Keratinocyte (primary cell): Measurements from ENCODE around the gene CHMP2A. TPM values are rescaled to one million over a fixed set of nuclear protein-coding genes. Genes with fewer than 3 reads are reported as not detected.

Source experiments
- DNase-seq: peaks from one replicate; pipeline ENCODE4 v3.0.0-alpha.2; 2011; ENCODE audit warnings: low read depth, missing footprints, low spot score
- FAIRE-seq: peaks from 2 replicates; lab custom pipeline; 2011; peaks lifted over from hg19 to GRCh38; lab: Jason Lieb, UNC
- H2AFZ ChIP-seq: 2 replicates; pipeline ENCODE4 v1.6.0; 2012; ENCODE audit warnings: low read length, control low read depth, inconsistent platforms; ENCODE audit not compliant: control insufficient read depth
- H3K27ac ChIP-seq: 2 replicates; pipeline ENCODE4 v1.5.1; 2011; ENCODE audit warnings: low read length; ENCODE audit not compliant: control insufficient read depth, insufficient read depth
- H3K27me3 ChIP-seq: 3 replicates; pipeline ENCODE4 v1.6.0; 2011; ENCODE audit warnings: low read length; ENCODE audit not compliant: control insufficient read depth, insufficient read depth; ENCODE audit errors: extremely low read depth
- H3K36me3 ChIP-seq, 2 experiments: 2 replicates in 1 of 2; 3 replicates in 1 of 2; pipeline ENCODE4 v1.5.1; 2011; ENCODE audit warnings: low read length in 2 of 2, mild to moderate bottlenecking in 1 of 2; ENCODE audit not compliant: control insufficient read depth in 2 of 2, insufficient read depth in 2 of 2; ENCODE audit errors: extremely low read depth in 1 of 2
- H3K4me1 ChIP-seq: 3 replicates; pipeline ENCODE4 v1.5.1; 2011; ENCODE audit warnings: low read length; ENCODE audit not compliant: control insufficient read depth, insufficient read depth; ENCODE audit errors: extremely low read depth
- H3K4me2 ChIP-seq: 3 replicates; pipeline ENCODE4 v1.6.0; 2011; ENCODE audit warnings: low read depth, low read length; ENCODE audit not compliant: control insufficient read depth, insufficient read depth; ENCODE audit errors: extremely low read depth
- H3K4me3 ChIP-seq, 3 experiments: fragments of 200-600 bp in 1 of 3; sonication (generic) in 1 of 3; 2 replicates in 2 of 3; 3 replicates in 1 of 3; pipeline ENCODE4 v1.5.1; 2011 to 2016; ENCODE audit warnings: low read length in 3 of 3, mild to moderate bottlenecking in 3 of 3, control low read depth in 2 of 3, inconsistent platforms in 1 of 3, low read depth in 1 of 3, mixed read lengths in 1 of 3, mixed run types in 1 of 3, moderate library complexity in 1 of 3; ENCODE audit not compliant: control insufficient read depth in 2 of 3, insufficient read depth in 2 of 3; ENCODE audit errors: extremely low read depth in 1 of 3
- H3K79me2 ChIP-seq: 2 replicates; pipeline ENCODE4 v1.6.0; 2012; ENCODE audit warnings: low read length; ENCODE audit not compliant: control insufficient read depth, insufficient read depth
- H3K9ac ChIP-seq: 3 replicates; pipeline ENCODE4 v1.6.0; 2011; ENCODE audit warnings: low read length; ENCODE audit not compliant: control insufficient read depth, insufficient read depth; ENCODE audit errors: extremely low read depth
- H3K9me1 ChIP-seq: 3 replicates; pipeline ENCODE4 v1.6.0; 2011; ENCODE audit warnings: low read length; ENCODE audit not compliant: control insufficient read depth, insufficient read depth; ENCODE audit errors: extremely low read depth
- H3K9me3 ChIP-seq: 2 replicates; pipeline ENCODE4 v1.5.1; 2012; ENCODE audit warnings: low read depth, low read length; ENCODE audit not compliant: control insufficient read depth
- H4K20me1 ChIP-seq: 3 replicates; pipeline ENCODE4 v1.6.0; 2011; ENCODE audit warnings: low read length; ENCODE audit not compliant: control insufficient read depth, insufficient read depth; ENCODE audit errors: extremely low read depth
- CTCF ChIP-seq, 3 experiments: IDR thresholded peaks in 1 of 3; conservative IDR thresholded peaks in 1 of 3; optimal IDR thresholded peaks in 1 of 3; 2 replicates in 2 of 3; 3 replicates in 1 of 3; pipeline versions ENCODE3 to v1.5.1; 2011; ENCODE audit warnings: low read length in 3 of 3, mild to moderate bottlenecking in 3 of 3, moderate library complexity in 2 of 3, control low read depth in 1 of 3, inconsistent platforms in 1 of 3; ENCODE audit not compliant: insufficient read depth in 2 of 3; ENCODE audit errors: extremely low read depth in 1 of 3
- EZH2 ChIP-seq: IDR thresholded peaks from one replicate; pipeline ENCODE4 v1.6.1; 2012; ENCODE audit warnings: inconsistent platforms, mild to moderate bottlenecking, low read length, moderate library complexity
- dilution Hi-C: fragments of 300-500 bp; cut with MboI; formaldehyde crosslinking; loops from one replicate; pipeline ENCODE4 v1.7.0; 2020; ENCODE audit warnings: low sequenced_read_pairs; ENCODE audit not compliant: extremely low pct_ligation_motif_present
- polyA plus RNA-seq, 5 experiments: library from polyadenylated mRNA; depleted of rRNA in 3 of 5; stranded (reverse) in 3 of 5; stranded (forward) in 1 of 5; unstranded in 1 of 5; fragments of >200 nt; gene quantifications; 1 replicate in 1 of 5; 2 replicates in 3 of 5; 3 replicates in 1 of 5; pipeline versions ENCODE4 v1.2.1 to v1.2.3, GENCODE V29; 2011 to 2012; ENCODE audit warnings: missing spikeins in 2 of 5, low read depth in 1 of 5, low replicate concordance in 1 of 5

The CHMP2A gene
- polyA plus RNA-seq, 1 donor (not counting 4 experiments of a cell fraction or from before 2014, with no cell fraction given), result 115 TPM

- Histone ChIP-seq H4K20me1 (no peaks in the 10 kb centered on the region), H2AFZ (peak within 1 kb of the TSS; percentile 90), H3K4me3 (peak within 1 kb of the TSS; percentile 72 to 81 (median 74)), H3K9me1 (no peaks in the 10 kb centered on the region), H3K36me3 (peaks cover 11 to 17% of the 10 kb centered on the region in 2 experiments), H3K79me2 (peaks cover 14% of the 10 kb centered on the region), H3K4me1 (peaks cover 13% of the 10 kb centered on the region), H3K27ac (peak within 1 kb of the TSS; percentile 96), H3K9ac (peak within 1 kb of the TSS; percentile 96), H3K27me3 (no peaks in the 10 kb centered on the region), H3K9me3 (no peaks in the 10 kb centered on the region), H3K4me2 (peak within 1 kb of the TSS; percentile 92)
- peak; percentile 73 for FAIRE-seq
- DNase-seq, result peak; percentile 99
- dilution Hi-C loops, result no loop called here
- TF ChIP-seq CTCF (optimal IDR thresholded peaks at IDR 0.05 in 1 of 3, IDR thresholded peaks at IDR 0.05 in 1 of 3, conservative IDR thresholded peaks at IDR 0.05 in 1 of 3; ENCODE audit: extremely low read depth in 1 of 3, insufficient read depth in 2 of 3, low read length in 3 of 3) (peak in 1 of 3 experiments; percentile 12), EZH2 (no peak)
These were observed 18.1 kb upstream of the CHMP2A start, which contains the start of gene MZF1 for GRCh38 chr19:58572818-58573657. Gene MZF1, minus strand, starts transcription at chr19:58573335. Its CDS starts 1,946 bp downstream, at chr19:58571389.

- H3K9ac ChIP-seq, result peak overlapping the region; percentile 96
- H3K4me1 ChIP-seq, result peaks cover 13% of the 10 kb centered on the region
- dilution Hi-C loops, result no loop called here
- FAIRE-seq (peak; percentile 49), DNase-seq (no peak)
- H2AFZ ChIP-seq, result no peak overlapping the region
- H3K79me2 ChIP-seq, result peaks cover 8% of the 10 kb centered on the region
- H3K36me3 ChIP-seq, result peaks cover 11 to 21% of the 10 kb centered on the region in 2 experiments
- H3K27ac ChIP-seq, result peak overlapping the region; percentile 96
- H4K20me1 ChIP-seq, result no peaks in the 10 kb centered on the region
- H3K9me3 ChIP-seq, result no peaks in the 10 kb centered on the region
- peak overlapping the region; percentile 92 for H3K4me2 ChIP-seq
- no peaks in the 10 kb centered on the region for H3K27me3 ChIP-seq
- peak overlapping the region; percentile 72 to 81 (median 74) for H3K4me3 ChIP-seq
- H3K9me1 ChIP-seq, result no peaks in the 10 kb centered on the region
- TF ChIP-seq CTCF (optimal IDR thresholded peaks at IDR 0.05 in 1 of 3, IDR thresholded peaks at IDR 0.05 in 1 of 3, conservative IDR thresholded peaks at IDR 0.05 in 1 of 3; ENCODE audit: extremely low read depth in 1 of 3, insufficient read depth in 2 of 3, low read length in 3 of 3) (no peak), EZH2 (no peak)
These were observed 17.3 kb upstream of the CHMP2A start for GRCh38 chr19:58572026-58572817.
